IPS-15b (cell line): ENCODE measurements around the gene PADI4.

ENCODE experiments used
- H3K27me3 ChIP-seq: one replicate; pipeline ENCODE4 v1.6.1; 2013; ENCODE audit warnings: low read length; ENCODE audit not compliant: control insufficient read depth, insufficient read depth
- H3K36me3 ChIP-seq: one replicate; pipeline ENCODE4 v1.6.1; 2013; ENCODE audit warnings: low read length; ENCODE audit not compliant: control insufficient read depth, insufficient read depth
- H3K4me1 ChIP-seq: one replicate; pipeline ENCODE4 v1.6.1; 2013; ENCODE audit warnings: mild to moderate bottlenecking, low read length; ENCODE audit not compliant: control insufficient read depth, insufficient read depth
- H3K4me3 ChIP-seq: one replicate; pipeline ENCODE4 v1.5.1; 2013; ENCODE audit warnings: low read depth, low read length
- H3K9ac ChIP-seq: one replicate; pipeline ENCODE4 v1.6.1; 2013; ENCODE audit warnings: low read depth, mild to moderate bottlenecking, low read length
- H3K9me3 ChIP-seq: one replicate; pipeline ENCODE4 v1.6.1; 2013; ENCODE audit warnings: mild to moderate bottlenecking, low read length; ENCODE audit not compliant: control insufficient read depth, insufficient read depth

PADI4 gene

DNA sequence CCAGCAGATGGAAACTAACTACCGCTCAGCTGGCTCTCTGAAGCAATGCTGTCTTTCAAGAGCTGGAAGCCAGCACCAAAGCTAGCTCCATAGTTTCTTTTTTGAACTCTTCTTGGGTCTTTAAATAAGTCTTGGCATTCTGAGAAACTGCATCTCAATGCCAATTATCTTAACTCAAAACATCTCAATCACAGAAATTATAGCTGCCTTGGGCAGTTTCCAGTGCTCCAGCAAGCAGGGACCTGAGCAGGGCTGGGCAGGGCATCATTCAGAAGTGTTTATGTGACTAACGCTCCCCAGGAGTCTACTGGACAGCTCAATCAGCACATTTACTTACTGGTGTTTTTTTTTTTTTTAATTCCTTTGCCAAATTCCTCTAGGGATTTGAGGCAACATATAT, 18.3 kb upstream of the PADI4 start:
- Histone ChIP-seq H3K4me1 (no peaks in the 10 kb centered on the region), H3K27me3 (no peaks in the 10 kb centered on the region), H3K9me3 (no peaks in the 10 kb centered on the region), H3K36me3 (no peaks in the 10 kb centered on the region), H3K9ac (no peak overlapping the region), H3K4me3 (no peak overlapping the region)

DNA sequence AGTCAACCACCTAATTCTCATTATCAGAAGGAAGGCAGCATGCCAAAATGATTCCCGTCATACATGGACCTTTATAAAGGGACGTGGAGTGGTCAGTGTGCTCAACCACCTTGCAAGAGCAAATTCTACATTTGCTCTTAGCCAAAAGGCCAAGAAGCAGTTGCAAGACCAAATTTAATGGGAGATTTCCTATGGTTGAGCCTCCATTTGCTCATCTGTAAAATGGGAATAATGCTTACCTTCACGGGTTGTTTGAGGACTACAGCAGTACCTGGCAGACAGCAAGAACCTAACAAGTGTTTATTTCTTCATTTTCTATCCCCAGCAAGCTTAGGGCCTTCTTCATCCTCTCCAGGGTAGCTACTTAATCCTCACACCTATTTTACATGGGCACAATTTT, 17.4 kb upstream of the PADI4 start:
- Histone ChIP-seq H3K9me3 (no peaks in the 10 kb centered on the region), H3K4me1 (no peaks in the 10 kb centered on the region), H3K9ac (no peak overlapping the region), H3K27me3 (no peaks in the 10 kb centered on the region), H3K4me3 (no peak overlapping the region), H3K36me3 (no peaks in the 10 kb centered on the region)

GRCh38 chr1:17292299-17293160, 15.5 kb upstream of the PADI4 start:
- no peaks in the 10 kb centered on the region for H3K9me3 ChIP-seq
- H3K4me3 ChIP-seq, result no peak overlapping the region
- H3K4me1 ChIP-seq, result no peaks in the 10 kb centered on the region
- no peak overlapping the region for H3K9ac ChIP-seq
- H3K27me3 ChIP-seq, result no peaks in the 10 kb centered on the region
- H3K36me3 ChIP-seq, result no peaks in the 10 kb centered on the region

DNA sequence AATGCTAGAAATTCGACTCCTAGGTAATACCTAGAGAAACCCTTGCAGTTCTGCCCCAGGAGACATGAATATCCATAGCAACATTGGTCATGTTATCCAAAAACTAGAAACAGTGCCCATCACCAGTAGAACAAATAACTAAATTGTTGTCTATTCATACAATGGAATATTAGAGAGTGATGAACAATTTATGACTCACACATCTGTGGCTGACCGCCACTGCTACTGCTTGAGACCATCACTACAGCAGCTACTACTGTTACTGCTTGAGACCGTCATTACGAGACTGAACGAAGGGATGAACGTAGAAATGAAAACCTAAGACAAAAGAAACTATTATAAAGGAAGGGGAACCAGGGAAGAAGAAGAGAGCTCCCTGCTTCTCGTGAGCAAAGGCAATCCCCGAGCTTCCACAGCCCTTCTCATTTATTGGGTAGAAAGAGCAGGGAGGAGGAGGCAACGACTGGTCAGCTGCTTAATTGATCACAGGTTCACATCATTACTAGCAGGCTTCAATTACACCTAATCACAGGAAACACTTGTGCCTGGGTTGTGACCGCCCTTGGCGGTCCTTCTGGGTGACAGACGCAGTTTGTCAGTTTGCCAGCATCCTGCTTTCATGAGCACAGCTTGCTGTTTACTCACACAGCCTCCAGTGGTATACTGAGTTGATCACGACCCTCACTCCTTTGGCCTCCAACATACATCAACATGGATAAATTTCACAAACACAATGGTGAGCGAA, 14.1 kb upstream of the PADI4 start:
- no peaks in the 10 kb centered on the region for H3K9me3 ChIP-seq
- H3K9ac ChIP-seq, result no peak overlapping the region
- H3K36me3 ChIP-seq, result no peaks in the 10 kb centered on the region
- no peak overlapping the region for H3K4me3 ChIP-seq
- no peaks in the 10 kb centered on the region for H3K27me3 ChIP-seq
- H3K4me1 ChIP-seq, result no peaks in the 10 kb centered on the region

DNA sequence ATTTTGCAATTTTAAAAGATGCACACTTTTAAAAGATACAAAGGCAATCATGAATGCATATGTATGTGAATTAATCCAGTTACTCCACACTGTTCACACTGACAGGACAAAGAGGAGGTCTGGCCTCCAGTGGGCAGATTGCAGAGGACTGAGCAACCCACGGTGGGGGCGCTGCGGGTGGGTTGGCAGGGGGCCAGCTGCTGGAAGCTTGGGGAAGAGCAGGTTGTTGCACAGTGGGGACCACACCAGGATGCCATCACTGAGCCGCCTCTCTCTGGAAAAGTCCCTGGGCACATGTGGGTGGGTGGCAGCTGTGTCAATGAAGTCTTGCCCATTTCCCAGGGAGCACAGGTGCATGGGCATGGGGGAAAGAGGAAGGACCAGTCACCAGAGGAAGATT, 12.7 kb upstream of the PADI4 start:
- Histone ChIP-seq H3K9ac (no peak overlapping the region), H3K27me3 (no peaks in the 10 kb centered on the region), H3K36me3 (no peaks in the 10 kb centered on the region), H3K4me1 (no peaks in the 10 kb centered on the region), H3K4me3 (no peak overlapping the region), H3K9me3 (no peaks in the 10 kb centered on the region)

GRCh38 chr1:17296086-17296485, 11.9 kb upstream of the PADI4 start:
- no peaks in the 10 kb centered on the region for H3K4me1 ChIP-seq
- H3K27me3 ChIP-seq, result no peaks in the 10 kb centered on the region
- no peak overlapping the region for H3K9ac ChIP-seq
- H3K4me3 ChIP-seq, result no peak overlapping the region
- H3K9me3 ChIP-seq, result peaks cover 4% of the 10 kb centered on the region
- no peaks in the 10 kb centered on the region for H3K36me3 ChIP-seq

DNA sequence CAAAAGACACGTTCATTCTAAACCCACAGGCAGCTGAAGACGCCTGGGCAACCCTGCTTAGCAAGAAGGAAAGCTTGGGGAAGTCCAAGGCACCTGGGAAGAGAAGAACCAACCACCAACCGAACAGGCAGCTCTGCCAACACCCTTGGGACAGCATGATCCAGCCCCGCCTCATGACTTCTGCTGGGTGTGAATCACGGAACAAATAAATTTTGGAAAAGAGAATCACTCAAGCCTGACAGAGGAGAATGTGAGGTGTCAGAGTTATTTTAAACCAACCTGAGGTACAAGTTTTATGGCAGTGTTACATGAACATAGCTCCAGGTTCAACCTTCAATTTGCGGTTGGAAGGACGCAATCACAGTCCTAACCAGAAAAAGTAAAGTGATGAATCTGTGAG, 10.0 kb upstream of the PADI4 start:
- H3K4me3 ChIP-seq, result no peak overlapping the region
- H3K27me3 ChIP-seq, result no peaks in the 10 kb centered on the region
- no peaks in the 10 kb centered on the region for H3K36me3 ChIP-seq
- no peaks in the 10 kb centered on the region for H3K4me1 ChIP-seq
- no peak overlapping the region for H3K9ac ChIP-seq
- peaks cover 11% of the 10 kb centered on the region for H3K9me3 ChIP-seq

GRCh38 chr1:17301767-17302166, 6.2 kb upstream of the PADI4 start:
- no peak overlapping the region for H3K9ac ChIP-seq

DNA sequence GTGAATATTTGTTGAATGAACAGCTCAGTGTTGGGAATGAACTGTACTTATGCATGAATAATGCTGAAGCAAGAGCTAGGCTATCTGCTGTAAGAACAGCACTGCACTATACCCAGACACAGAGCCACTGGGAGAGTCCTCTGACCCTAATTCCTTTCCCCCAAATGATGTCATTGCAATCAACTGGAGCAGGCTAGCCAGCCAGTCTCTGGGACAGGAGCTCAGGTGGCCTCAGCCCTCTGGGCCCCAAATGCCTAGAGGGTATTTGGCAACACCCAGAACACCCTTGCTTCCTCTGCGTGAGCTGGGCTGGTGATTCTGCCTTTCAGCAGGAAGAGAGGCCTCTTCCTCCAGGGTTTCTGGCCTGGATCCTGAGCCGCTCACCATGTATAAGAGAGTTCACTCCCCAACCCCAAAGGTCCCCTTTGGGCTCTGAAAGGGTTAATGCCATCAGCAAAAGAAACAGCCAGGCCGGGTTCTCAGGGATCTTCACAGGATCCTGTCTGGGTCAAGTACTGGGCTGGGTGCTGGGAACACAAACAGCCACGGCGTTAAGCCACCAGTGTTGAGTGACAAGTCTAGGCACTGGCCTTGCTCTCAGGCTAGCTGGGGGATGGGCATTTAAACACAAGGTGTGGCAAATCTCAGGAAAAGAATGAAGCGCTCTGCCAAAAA, 3.7 kb upstream of the PADI4 start:
- Histone ChIP-seq H3K27me3 (no peaks in the 10 kb centered on the region), H3K4me1 (peaks cover 5% of the 10 kb centered on the region), H3K36me3 (no peaks in the 10 kb centered on the region), H3K4me3 (no peak overlapping the region), H3K9me3 (peaks cover 11% of the 10 kb centered on the region), H3K9ac (no peak overlapping the region)

More at GRCh38 chr1:17301767-17302166, 6.2 kb upstream of the PADI4 start:
- Histone ChIP-seq H3K4me1 (peaks cover 5% of the 10 kb centered on the region), H3K27me3 (no peaks in the 10 kb centered on the region), H3K36me3 (no peaks in the 10 kb centered on the region), H3K4me3 (no peak overlapping the region), H3K9me3 (peaks cover 11% of the 10 kb centered on the region)

DNA sequence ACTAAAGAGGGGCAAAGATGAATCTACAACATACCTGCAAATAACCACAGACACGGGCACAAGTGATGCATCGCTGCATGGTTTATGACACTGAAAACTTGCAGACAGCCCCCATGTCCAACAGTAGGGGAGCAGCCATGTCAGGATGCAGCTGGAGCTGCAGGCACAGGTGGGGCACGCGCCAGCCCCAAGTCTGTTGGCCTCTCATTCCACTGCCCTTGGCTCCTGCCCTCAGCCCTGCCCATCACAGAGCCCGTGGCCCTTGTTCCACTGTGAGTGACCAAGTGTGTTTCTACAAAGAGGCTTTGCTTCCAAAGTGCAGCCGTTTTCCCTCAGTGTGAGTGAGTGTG, 3.2 kb upstream of the PADI4 start:
- Histone ChIP-seq H3K27me3 (no peaks in the 10 kb centered on the region), H3K4me3 (no peak overlapping the region), H3K9ac (no peak overlapping the region)

DNA sequence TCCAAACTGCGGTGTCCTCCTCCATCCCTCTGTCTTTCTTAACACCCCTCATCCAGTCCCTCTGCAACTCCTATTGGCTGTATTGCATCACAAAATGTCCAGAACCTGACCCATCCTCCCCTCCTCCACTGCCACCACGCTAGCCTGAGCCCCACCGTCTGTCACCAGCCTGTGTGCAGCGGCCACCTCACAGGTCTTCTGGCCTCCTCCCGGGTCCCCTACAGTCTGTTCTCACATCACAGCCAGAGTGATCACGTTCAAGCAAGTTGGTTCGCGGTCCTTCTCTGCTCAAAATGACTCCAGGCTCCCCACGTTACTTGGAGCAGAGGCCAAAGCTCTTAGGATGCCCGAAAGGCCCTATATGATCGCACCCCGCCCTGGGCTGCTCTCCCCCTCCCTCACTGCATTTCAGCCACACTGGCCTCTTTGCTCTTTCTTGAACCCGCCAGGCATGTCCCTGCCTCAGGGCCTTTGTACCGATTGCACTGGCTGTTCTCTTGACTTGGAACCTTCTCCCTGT, 2.4 kb upstream of the PADI4 start:
- no peaks in the 10 kb centered on the region for H3K27me3 ChIP-seq
- H3K4me1 ChIP-seq, result peaks cover 8% of the 10 kb centered on the region
- no peak overlapping the region for H3K9ac ChIP-seq
- no peaks in the 10 kb centered on the region for H3K36me3 ChIP-seq
- H3K9me3 ChIP-seq, result peaks cover 11% of the 10 kb centered on the region
- H3K4me3 ChIP-seq, result no peak overlapping the region

More for the DNA sequence above, 3.2 kb upstream of the PADI4 start:
- Histone ChIP-seq H3K4me1 (peaks cover 8% of the 10 kb centered on the region), H3K9me3 (peaks cover 11% of the 10 kb centered on the region), H3K36me3 (no peaks in the 10 kb centered on the region)
